Subcutaneous adipose tissue (tissue), 4 donors: ENCODE measurements around the gene KRTAP5-5. TPM values are rescaled to one million over a fixed set of nuclear protein-coding genes. Genes with fewer than 3 reads are reported as not detected.

ENCODE experiments used
- total RNA-seq, 4 donors: library from RNA; depleted of rRNA; stranded (reverse); fragments of >200 nt; gene quantifications; one replicate each; pipeline ENCODE4 v1.1.0, GENCODE V29; 2016
- TF ChIP-seq, protein P1 (sequence below): fragments of 450-650 bp; IDR thresholded peaks from one replicate; pipeline ENCODE4 v1.5.1; 2016; ENCODE audit warnings: low read depth, mild to moderate bottlenecking, control low read depth, antibody characterized with exemption, moderate library complexity

KRTAP5-5 gene
- total RNA-seq, 4 donors from 2014 or later, result not detected

DNA sequence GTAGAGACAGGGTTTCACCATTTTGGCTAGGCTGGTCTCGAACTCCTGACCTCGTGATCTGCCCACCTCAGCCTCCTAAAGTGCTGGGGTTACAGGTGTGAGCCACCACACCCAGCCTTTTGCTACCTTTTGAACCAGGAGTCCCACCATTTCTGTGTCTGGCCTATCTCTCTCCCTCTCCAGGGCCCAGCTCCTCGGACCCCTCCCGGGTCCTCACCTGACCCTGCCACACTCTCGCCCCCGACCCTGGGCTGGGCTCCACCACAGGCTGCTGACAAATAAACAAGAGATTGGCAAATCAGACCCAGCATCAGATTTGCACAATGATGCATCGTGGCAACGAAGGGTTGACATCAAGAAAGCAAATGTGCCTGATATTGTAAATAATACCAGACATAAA, 8.8 kb downstream of the KRTAP5-5 start:
- TF ChIP-seq, protein P1, sequence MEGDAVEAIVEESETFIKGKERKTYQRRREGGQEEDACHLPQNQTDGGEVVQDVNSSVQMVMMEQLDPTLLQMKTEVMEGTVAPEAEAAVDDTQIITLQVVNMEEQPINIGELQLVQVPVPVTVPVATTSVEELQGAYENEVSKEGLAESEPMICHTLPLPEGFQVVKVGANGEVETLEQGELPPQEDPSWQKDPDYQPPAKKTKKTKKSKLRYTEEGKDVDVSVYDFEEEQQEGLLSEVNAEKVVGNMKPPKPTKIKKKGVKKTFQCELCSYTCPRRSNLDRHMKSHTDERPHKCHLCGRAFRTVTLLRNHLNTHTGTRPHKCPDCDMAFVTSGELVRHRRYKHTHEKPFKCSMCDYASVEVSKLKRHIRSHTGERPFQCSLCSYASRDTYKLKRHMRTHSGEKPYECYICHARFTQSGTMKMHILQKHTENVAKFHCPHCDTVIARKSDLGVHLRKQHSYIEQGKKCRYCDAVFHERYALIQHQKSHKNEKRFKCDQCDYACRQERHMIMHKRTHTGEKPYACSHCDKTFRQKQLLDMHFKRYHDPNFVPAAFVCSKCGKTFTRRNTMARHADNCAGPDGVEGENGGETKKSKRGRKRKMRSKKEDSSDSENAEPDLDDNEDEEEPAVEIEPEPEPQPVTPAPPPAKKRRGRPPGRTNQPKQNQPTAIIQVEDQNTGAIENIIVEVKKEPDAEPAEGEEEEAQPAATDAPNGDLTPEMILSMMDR, result no peak

- TF ChIP-seq, protein P1, result no peak
Measured at GRCh38 chr11:1639102-1639620, 9.6 kb downstream of the KRTAP5-5 start.

DNA sequence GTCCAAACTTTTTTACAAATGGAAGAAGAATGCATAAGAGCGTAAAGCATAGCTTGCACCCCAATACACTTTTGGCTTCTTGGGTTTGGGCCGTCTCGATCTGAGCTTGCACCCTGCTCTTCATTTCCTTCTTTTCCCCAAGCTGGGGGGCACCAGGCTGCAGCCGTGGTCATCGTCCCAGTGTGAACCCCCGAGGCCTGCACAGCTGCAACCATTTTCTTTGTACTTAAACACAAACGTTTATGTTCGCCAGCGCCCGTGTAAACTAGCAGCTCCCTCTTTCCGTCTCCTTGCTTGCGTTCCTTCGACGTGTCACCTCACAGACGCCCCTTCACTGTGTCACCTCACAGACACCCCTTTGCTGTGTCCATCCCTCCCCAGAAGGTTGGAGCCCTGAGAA, 10.1 kb downstream of the KRTAP5-5 start:
- TF ChIP-seq, protein P1, result no peak

GRCh38 chr11:1640076-1640946, 10.7 kb downstream of the KRTAP5-5 start:
- TF ChIP-seq, protein P1, result no peak

DNA sequence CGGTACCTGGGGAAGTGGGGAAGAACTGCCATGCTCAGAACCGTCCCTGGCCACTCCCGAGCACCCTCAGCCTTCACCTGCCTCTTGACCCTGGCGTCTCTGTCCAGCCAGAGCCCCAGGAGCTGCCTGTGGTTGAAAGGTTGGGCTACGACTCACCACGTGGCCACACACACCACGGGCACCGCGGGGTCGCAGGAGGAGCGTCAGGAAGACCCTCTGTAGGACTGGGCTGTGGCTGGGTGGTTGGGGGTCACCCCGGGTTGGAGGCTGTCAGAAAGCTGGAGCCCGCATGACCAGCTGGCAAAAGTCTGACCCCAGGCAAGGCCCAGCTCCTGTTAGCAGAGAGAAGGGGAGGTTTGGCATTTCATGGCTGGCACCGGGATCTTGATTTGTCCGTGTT, 11.5 kb downstream of the KRTAP5-5 start:
- TF ChIP-seq, protein P1, result no peak

DNA sequence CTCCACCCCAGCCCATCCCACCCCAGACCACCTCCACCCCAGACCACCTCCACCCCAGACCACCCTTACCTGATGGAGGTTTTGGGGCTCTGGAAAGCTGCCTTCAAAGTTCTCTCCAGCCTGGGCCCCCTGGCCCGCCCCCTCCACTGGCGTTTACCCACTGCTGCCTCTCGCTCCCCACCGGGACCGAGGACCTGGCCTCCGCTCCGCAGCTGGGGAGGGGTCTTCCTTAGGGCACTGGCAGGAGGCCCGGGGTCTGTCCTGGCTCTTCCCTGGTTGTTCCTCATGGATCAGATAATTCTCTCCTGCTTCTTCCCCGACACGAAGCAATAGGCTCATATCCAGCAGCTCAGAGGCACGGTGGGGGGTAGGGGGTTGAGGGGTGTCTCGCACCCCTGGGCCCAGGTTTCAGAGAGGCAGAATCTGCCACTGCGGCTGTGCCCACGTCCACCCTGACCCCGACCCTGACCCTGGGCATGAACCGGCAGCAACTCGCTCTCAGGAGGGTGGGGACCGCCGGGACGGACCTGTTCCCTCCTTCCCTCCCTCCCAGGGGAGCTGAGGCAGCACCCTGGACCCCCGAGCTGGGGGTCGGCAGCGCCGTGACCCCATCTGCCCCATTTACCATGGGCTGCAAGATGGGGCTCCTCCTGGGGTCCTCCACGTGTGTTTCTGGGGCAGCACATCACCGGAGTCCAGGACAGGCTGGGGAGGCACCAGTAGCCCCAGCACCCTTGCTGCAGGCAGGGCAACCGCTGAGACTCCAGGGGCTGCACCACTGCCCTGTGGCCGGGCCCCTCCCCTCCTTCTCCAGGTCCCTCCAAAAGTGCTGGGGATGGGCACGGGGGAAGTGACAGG, 12.9 kb downstream of the KRTAP5-5 start:
- TF ChIP-seq, protein P1, result no peak
